H9 (cell line): ENCODE measurements around the gene BCL11B. TPM values are rescaled to one million over a fixed set of nuclear protein-coding genes. Genes with fewer than 3 reads are reported as not detected.

Source experiments
- DNase-seq: peaks from one replicate; pipeline ENCODE4 v3.0.0-alpha.2; 2017
- H2AFZ ChIP-seq: one replicate; pipeline ENCODE4 v1.6.1; 2013; ENCODE audit warnings: mild to moderate bottlenecking, low read length, control low read depth, moderate library complexity
- H2AK5ac ChIP-seq: 2 replicates; pipeline ENCODE4 v1.6.1; 2013; ENCODE audit warnings: low read length, control low read depth, mixed read lengths; ENCODE audit not compliant: insufficient read length
- H2BK120ac ChIP-seq: one replicate; pipeline ENCODE4 v1.6.1; 2013; ENCODE audit warnings: low read depth, mild to moderate bottlenecking, low read length, control low read depth, inconsistent platforms; ENCODE audit not compliant: poor library complexity, severe bottlenecking
- H2BK12ac ChIP-seq: 2 replicates; pipeline ENCODE4 v1.6.1; 2013; ENCODE audit warnings: low read length, control low read depth, mixed read lengths, low read depth; ENCODE audit not compliant: insufficient read length
- H2BK15ac ChIP-seq: 2 replicates; pipeline ENCODE4 v1.6.1; 2013; ENCODE audit warnings: low read depth, low read length, control low read depth
- H2BK20ac ChIP-seq: one replicate; pipeline ENCODE4 v1.6.1; 2013; ENCODE audit warnings: low read depth, mild to moderate bottlenecking, low read length, control low read depth, inconsistent platforms; ENCODE audit not compliant: poor library complexity, severe bottlenecking
- H2BK5ac ChIP-seq: 2 replicates; pipeline ENCODE4 v1.6.1; 2013; ENCODE audit warnings: low read length, control low read depth, mixed read lengths; ENCODE audit not compliant: insufficient read length
- H3K14ac ChIP-seq: 2 replicates; pipeline ENCODE4 v1.6.1; 2013; ENCODE audit warnings: low read length, control low read depth; ENCODE audit not compliant: insufficient read depth
- H3K18ac ChIP-seq: 2 replicates; pipeline ENCODE4 v1.6.1; 2013; ENCODE audit warnings: low read depth, mild to moderate bottlenecking, mixed read lengths, low read length, control low read depth; ENCODE audit not compliant: insufficient read length
- H3K23ac ChIP-seq: 2 replicates; pipeline ENCODE4 v1.6.1; 2013; ENCODE audit warnings: low read length, control low read depth, mixed read lengths, low read depth; ENCODE audit not compliant: insufficient read length
- H3K23me2 ChIP-seq: 2 replicates; pipeline ENCODE4 v1.6.1; 2013; ENCODE audit warnings: low read depth, mild to moderate bottlenecking, mixed read lengths, low read length, control low read depth; ENCODE audit not compliant: insufficient read length, poor library complexity, severe bottlenecking
- H3K27ac ChIP-seq: 2 replicates; pipeline ENCODE4 v1.5.1; 2013; ENCODE audit warnings: low read length, control low read depth, mixed read lengths, low read depth; ENCODE audit not compliant: insufficient read length
- H3K27me3 ChIP-seq: 2 replicates; pipeline ENCODE4 v1.6.1; 2013; ENCODE audit warnings: low read length, control low read depth, inconsistent platforms; ENCODE audit not compliant: insufficient read depth
- H3K4ac ChIP-seq: 2 replicates; pipeline ENCODE4 v1.6.1; 2013; ENCODE audit warnings: low read depth, mild to moderate bottlenecking, control low read depth, inconsistent platforms, low read length, moderate library complexity
- H3K4me1 ChIP-seq: 2 replicates; pipeline ENCODE4 v1.6.1; 2013; ENCODE audit warnings: low read length, control low read depth, inconsistent platforms; ENCODE audit not compliant: insufficient read depth
- H3K4me2 ChIP-seq: 2 replicates; pipeline ENCODE4 v1.6.1; 2013; ENCODE audit warnings: low read length, control low read depth, mixed read lengths; ENCODE audit not compliant: insufficient read length, insufficient read depth
- H3K56ac ChIP-seq: 2 replicates; pipeline ENCODE4 v1.6.1; 2013; ENCODE audit warnings: low read depth, mild to moderate bottlenecking, mixed read lengths, low read length, control low read depth; ENCODE audit not compliant: insufficient read length
- H3K79me1 ChIP-seq: 2 replicates; pipeline ENCODE4 v1.6.1; 2013; ENCODE audit warnings: low read depth, mild to moderate bottlenecking, moderate library complexity, low read length, control low read depth, inconsistent platforms; ENCODE audit not compliant: insufficient read depth, poor library complexity, severe bottlenecking
- H3K79me2 ChIP-seq: 2 replicates; pipeline ENCODE4 v1.6.1; 2013; ENCODE audit warnings: low read length, control low read depth, inconsistent platforms; ENCODE audit not compliant: insufficient read depth
- H3K9ac ChIP-seq: 2 replicates; pipeline ENCODE4 v1.6.1; 2013; ENCODE audit warnings: low read length, control low read depth, mixed read lengths; ENCODE audit not compliant: insufficient read length; ENCODE audit errors: extremely low read depth
- H3K9me3 ChIP-seq: one replicate; pipeline ENCODE4 v1.6.1; 2013; ENCODE audit warnings: low read depth, low read length, inconsistent platforms; ENCODE audit not compliant: control insufficient read depth
- H3T11ph ChIP-seq: one replicate; pipeline ENCODE4 v1.6.1; 2013; ENCODE audit warnings: mild to moderate bottlenecking, low read length, control low read depth, inconsistent platforms
- H4K20me1 ChIP-seq: one replicate; pipeline ENCODE4 v1.6.1; 2013; ENCODE audit not compliant: control insufficient read depth, insufficient read length, insufficient read depth
- H4K5ac ChIP-seq: 2 replicates; pipeline ENCODE4 v1.6.1; 2013; ENCODE audit warnings: low read depth, mild to moderate bottlenecking, mixed read lengths, low read length, control low read depth; ENCODE audit not compliant: insufficient read length
- H4K8ac ChIP-seq: replicated peaks from 2 replicates; pipeline ENCODE4 v1.6.1; 2013; ENCODE audit warnings: low read length, control low read depth, mixed read lengths, low read depth; ENCODE audit not compliant: insufficient read length
- H4K91ac ChIP-seq: 2 replicates; pipeline ENCODE4 v1.6.1; 2013; ENCODE audit warnings: low read depth, mild to moderate bottlenecking, moderate library complexity, mixed read lengths, low read length, control low read depth; ENCODE audit not compliant: insufficient read length
- H3K27ac Mint-ChIP-seq, 3 experiments: 2 replicates in 2 of 3; 3 replicates in 1 of 3; pipeline ENCODE4 v1.8.0; 2020 to 2021; ENCODE audit warnings: mixed read lengths in 3 of 3, mild to moderate bottlenecking in 1 of 3, moderate library complexity in 1 of 3
- H3K27me3 Mint-ChIP-seq: 2 replicates; pipeline ENCODE4 v1.8.0; 2021; ENCODE audit warnings: low read depth, mild to moderate bottlenecking, moderate library complexity, mixed read lengths
- H3K36me3 Mint-ChIP-seq, 3 experiments: 2 replicates in 2 of 3; 3 replicates in 1 of 3; pipeline ENCODE4 v1.8.0; 2020 to 2021; ENCODE audit warnings: low read depth in 3 of 3, mixed read lengths in 3 of 3; ENCODE audit not compliant: insufficient read depth in 1 of 3
- H3K4me1 Mint-ChIP-seq, 2 experiments: 2 replicates each; pipeline ENCODE4 v1.8.0; 2020; ENCODE audit warnings: mixed read lengths in 2 of 2
- H3K4me3 Mint-ChIP-seq, 2 experiments: 2 replicates in 1 of 2; 3 replicates in 1 of 2; pipeline ENCODE4 v1.8.0; 2020 to 2021; ENCODE audit warnings: mild to moderate bottlenecking in 2 of 2, mixed read lengths in 2 of 2, moderate library complexity in 1 of 2
- H3K9me3 Mint-ChIP-seq, 2 experiments: 2 replicates in 1 of 2; 3 replicates in 1 of 2; pipeline ENCODE4 v1.8.0; 2020; ENCODE audit warnings: mild to moderate bottlenecking in 2 of 2, mixed read lengths in 2 of 2, moderate library complexity in 1 of 2
- WGBS: extraction: QIAGEN DNeasy Blood & Tissue Kit; methylation state at CpG from one replicate; pipeline ENCODE4 v1.1.7; 2013; ENCODE audit warnings: missing lambda C conversion rate, low lambda C conversion rate, mixed read lengths; ENCODE audit not compliant: insufficient read length; ENCODE audit errors: extremely low coverage; 5-methylcytosine and 5-hydroxymethylcytosine counted together
- total RNA-seq: library from RNA; stranded (reverse); gene quantifications from 2 replicates; pipeline ENCODE4 v1.2.1, GENCODE V29; 2021
- TF ChIP-seq, protein P1 (sequence below): fragments of 200-600 bp; sonication (generic); conservative IDR thresholded peaks from 3 replicates; pipeline ENCODE4 v1.8.0; 2021; ENCODE audit warnings: antibody characterized with exemption, mild to moderate bottlenecking

The BCL11B gene
- total RNA-seq, 1 experiment from 2014 or later, result 4.9 TPM

DNA sequence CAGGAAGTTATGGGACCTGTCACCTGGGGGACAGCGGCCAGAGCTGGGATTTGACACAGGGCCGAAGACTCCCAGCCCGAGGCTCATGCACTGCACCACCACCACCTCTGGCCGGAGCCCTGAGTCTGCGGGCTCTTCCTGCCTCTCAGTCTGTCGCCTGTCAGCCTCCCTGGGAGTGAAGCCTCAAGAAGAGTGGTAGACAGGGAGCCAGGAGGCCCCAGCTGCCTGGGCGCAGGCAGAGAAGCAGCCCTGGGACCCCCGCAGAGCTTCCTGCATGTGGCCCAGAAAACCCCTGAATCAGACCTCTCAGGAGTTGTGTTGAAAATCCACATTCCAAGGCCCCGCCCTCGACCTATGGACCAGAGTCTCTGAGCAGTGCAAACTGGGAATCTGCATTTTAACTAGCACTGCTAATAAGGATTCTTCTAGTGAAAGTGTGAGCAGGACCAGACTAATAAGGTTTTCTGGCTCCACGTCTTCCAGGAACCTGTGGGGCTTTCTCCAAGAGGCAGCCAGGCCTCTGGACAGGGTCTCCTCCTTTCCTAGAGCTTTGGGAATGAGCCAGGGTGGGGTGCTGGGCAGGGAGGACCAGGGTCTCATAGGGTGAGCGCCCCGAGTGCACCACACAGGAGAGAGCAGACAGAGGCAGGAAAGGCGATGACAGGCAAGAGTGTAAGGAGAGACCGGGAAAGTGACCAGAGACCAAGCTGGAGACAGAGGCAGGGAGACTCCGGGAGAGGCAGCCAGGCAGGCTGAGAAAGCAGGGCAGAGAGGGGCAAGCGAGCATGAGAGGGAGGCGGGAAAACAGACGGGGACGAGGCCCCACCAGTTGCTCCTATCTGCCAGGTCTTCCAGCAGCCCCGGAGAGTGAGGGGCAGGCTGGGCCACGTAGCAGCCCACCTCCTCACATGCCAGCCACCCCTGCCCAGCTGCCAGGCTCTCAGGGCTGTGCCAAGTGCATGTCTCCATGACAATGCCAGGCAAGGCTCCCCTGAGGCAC, 112.4 kb downstream of the BCL11B start:
- no peak overlapping the region for H4K5ac ChIP-seq
- H2AFZ ChIP-seq, result no peak overlapping the region
- no peaks in the 10 kb centered on the region for H3K79me2 ChIP-seq
- no peak overlapping the region for H3K4ac ChIP-seq
- peaks cover 2% of the 10 kb centered on the region; the same call in 1 of the 2 replicates for H3K27me3 Mint-ChIP-seq
- TF ChIP-seq, protein P1, sequence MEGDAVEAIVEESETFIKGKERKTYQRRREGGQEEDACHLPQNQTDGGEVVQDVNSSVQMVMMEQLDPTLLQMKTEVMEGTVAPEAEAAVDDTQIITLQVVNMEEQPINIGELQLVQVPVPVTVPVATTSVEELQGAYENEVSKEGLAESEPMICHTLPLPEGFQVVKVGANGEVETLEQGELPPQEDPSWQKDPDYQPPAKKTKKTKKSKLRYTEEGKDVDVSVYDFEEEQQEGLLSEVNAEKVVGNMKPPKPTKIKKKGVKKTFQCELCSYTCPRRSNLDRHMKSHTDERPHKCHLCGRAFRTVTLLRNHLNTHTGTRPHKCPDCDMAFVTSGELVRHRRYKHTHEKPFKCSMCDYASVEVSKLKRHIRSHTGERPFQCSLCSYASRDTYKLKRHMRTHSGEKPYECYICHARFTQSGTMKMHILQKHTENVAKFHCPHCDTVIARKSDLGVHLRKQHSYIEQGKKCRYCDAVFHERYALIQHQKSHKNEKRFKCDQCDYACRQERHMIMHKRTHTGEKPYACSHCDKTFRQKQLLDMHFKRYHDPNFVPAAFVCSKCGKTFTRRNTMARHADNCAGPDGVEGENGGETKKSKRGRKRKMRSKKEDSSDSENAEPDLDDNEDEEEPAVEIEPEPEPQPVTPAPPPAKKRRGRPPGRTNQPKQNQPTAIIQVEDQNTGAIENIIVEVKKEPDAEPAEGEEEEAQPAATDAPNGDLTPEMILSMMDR, result no peak
- peak; percentile 22 for DNase-seq
- peaks cover 0 to 3% of the 10 kb centered on the region in 2 experiments; a peak in 1 of 4 replicates for H3K4me1 Mint-ChIP-seq
- H3K23me2 ChIP-seq, result no peaks in the 10 kb centered on the region
- no peaks in the 10 kb centered on the region for H3K9me3 ChIP-seq
- no peaks in the 10 kb centered on the region for H3K27me3 ChIP-seq
- no peak overlapping the region for H3K27ac ChIP-seq
- H3K4me2 ChIP-seq, result no peak overlapping the region
- no peak overlapping the region; the same call in 1 of the 2 replicates for H3K14ac ChIP-seq
- no peak overlapping the region for H3T11ph ChIP-seq
- H3K56ac ChIP-seq, result no peak overlapping the region
- H3K79me1 ChIP-seq, result no peaks in the 10 kb centered on the region
- no peak overlapping the region for H2BK5ac ChIP-seq
- H4K8ac ChIP-seq, result no peak overlapping the region
- no peak overlapping the region for H3K18ac ChIP-seq
- no peak overlapping the region for H3K23ac ChIP-seq
- H4K91ac ChIP-seq, result no peak overlapping the region
- H2BK15ac ChIP-seq, result no peak overlapping the region
- H4K20me1 ChIP-seq, result no peaks in the 10 kb centered on the region
- no peak overlapping the region for H2AK5ac ChIP-seq
- H3K4me1 ChIP-seq, result no peaks in the 10 kb centered on the region
- H3K9ac ChIP-seq, result no peak overlapping the region
- WGBS, result no CpG with 5 or more reads among the region's 22 CpGs
- H2BK12ac ChIP-seq, result no peak overlapping the region
- no peak overlapping the region for H2BK120ac ChIP-seq
- no peaks in the 10 kb centered on the region for H3K9me3 Mint-ChIP-seq
- no peaks in the 10 kb centered on the region; a peak in 1 of 7 replicates for H3K36me3 Mint-ChIP-seq
- peak overlapping the region in 1 of 3 experiments; percentile 88; a peak in 1 of 7 replicates for H3K27ac Mint-ChIP-seq
- H3K4me3 Mint-ChIP-seq, result no peak overlapping the region
- no peak overlapping the region for H2BK20ac ChIP-seq
